ENCODE results near the gene NPBWR2.

The NPBWR2 gene

DNA sequence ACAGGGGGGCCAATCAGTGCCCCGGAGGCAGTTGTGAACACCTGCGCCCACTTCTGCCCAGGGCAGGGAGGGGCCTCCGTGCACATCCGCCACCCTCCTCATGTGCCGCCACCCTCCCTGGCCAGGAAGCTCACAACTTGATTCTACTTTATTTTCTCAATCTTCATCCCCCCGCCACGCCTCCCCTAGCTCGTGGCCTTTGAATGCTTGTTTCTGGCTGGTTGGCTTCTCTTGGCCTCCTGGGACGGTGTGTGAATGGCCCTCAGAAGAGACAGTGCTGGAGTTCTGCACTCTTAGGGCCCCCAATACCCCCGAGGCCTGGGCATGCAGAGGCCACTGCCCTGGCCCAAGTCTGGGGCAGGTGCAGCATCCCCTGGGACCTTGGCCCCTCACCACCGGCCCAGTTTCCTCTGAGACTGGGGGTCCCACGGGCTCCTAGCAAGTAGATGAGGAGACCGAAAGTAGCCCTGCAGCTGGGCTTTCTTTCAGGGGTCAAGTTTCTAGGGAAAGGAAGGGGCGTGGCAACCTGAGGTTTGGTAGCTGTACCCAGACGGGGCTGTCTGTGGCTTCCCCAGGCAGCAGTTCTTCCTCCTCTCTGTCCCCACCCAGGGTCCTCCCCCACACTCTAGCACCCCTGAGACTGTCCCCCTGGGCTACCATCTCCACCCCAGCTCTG, 29.4 kb downstream of the NPBWR2 start:
- DNase-seq (ENCODE audit: low read depth), result no peak
- peak overlapping the region; percentile 81 for H3K4me3 ChIP-seq (ENCODE audit: low read depth, low read length)

DNA sequence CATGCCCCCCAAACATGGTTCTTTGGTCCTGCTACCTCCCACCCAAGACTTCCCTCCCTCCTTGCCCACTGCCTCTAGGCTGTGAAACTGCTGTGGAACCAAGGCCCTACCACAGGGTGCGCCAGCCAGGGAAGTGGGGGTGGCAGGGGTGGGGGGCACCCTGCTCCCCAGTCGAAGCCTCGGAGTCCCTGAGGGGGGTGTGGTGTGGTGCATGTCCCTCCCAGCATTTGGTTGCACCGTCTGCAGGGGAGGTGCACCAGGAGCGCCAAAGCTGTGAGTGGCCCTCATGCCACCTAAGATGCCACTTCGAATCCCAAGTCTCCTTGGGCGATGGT, 29.9 kb downstream of the NPBWR2 start:
- DNase-seq (ENCODE audit: low read depth), result no peak
- no peak overlapping the region for H3K4me3 ChIP-seq (ENCODE audit: low read depth, low read length)

DNA sequence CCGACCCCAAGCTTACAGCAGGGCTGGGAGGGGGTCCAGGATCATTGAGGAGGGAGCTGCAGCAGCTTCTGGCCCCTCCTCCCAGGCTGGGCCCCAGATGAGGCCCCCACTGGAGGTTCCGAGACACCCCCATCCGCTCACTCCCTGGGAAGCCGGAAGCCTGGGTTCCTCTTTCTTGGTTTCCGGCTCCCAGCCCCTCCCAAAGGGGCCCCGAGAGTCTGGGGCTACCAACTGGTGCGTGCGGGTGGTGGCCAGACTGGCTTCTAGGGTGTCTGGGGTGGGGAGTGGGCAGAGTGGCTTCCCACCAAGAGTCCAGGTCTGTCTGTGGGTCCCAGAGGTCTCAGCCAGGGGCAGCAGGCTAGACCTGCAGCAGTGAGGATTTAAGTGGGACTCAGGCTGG, 30.3 kb downstream of the NPBWR2 start:
- no peak for DNase-seq (ENCODE audit: low read depth)
- no peak overlapping the region for H3K4me3 ChIP-seq (ENCODE audit: low read depth, low read length)

GRCh38 chr20:64076061-64076997, 31.0 kb downstream of the NPBWR2 start:
- no peak for DNase-seq (ENCODE audit: low read depth)
- H3K4me3 ChIP-seq (ENCODE audit: low read depth, low read length), result no peak overlapping the region

DNA sequence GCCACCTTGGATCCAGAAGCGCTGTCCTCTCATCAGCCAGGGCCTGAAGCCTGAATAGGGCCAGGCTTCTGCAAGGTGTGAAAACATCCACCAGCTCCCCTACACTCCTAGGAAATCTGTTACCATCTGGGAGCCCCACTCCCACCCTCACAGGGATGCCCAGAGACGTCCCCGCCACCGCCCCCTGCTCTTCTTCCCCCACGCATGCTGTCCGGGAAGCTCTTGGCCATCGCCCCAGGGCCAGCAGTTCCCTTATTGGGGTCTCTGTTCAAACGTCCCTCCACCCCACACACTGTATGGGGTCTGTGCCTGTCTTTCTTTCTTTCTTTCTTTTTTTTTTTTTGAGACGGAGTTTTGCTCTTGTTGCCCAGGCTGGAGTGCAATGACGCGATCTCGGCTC, 31.8 kb downstream of the NPBWR2 start:
- DNase-seq (ENCODE audit: low read depth), result no peak

DNA sequence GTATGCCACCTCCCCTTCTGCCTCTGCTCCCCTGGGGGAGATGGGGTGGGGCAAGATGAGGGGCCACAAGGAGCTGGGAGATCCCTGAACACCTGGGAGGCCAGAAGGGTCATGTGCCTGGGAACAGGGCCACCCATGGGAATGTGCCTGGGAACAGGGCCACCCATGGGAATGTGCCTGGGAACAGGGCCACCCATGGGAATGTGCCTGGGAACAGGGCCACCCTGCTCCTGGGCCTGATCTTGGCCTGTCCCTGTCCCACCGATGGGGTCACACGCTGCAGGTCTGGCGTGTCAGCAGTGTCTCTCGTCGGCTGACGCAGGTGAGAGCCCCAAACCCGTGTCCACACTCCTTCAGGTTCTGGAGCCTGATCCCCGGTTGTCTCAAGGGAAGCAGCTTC, 32.4 kb downstream of the NPBWR2 start:
- no peak overlapping the region for H3K4me3 ChIP-seq (ENCODE audit: low read depth, low read length)
- DNase-seq (ENCODE audit: low read depth), result no peak

More for the DNA sequence above, 31.8 kb downstream of the NPBWR2 start:
- no peak overlapping the region for H3K4me3 ChIP-seq (ENCODE audit: low read depth, low read length)

GRCh38 chr20:64074184-64074789, 33.1 kb downstream of the NPBWR2 start:
- H3K4me3 ChIP-seq (ENCODE audit: low read depth, low read length), result no peak overlapping the region
- DNase-seq (ENCODE audit: low read depth), result no peak

- DNase-seq (ENCODE audit: low read depth), result no peak
- no peak overlapping the region for H3K4me3 ChIP-seq (ENCODE audit: low read depth, low read length)
These were observed 33.7 kb downstream of the NPBWR2 start for GRCh38 chr20:64073476-64074183.

DNA sequence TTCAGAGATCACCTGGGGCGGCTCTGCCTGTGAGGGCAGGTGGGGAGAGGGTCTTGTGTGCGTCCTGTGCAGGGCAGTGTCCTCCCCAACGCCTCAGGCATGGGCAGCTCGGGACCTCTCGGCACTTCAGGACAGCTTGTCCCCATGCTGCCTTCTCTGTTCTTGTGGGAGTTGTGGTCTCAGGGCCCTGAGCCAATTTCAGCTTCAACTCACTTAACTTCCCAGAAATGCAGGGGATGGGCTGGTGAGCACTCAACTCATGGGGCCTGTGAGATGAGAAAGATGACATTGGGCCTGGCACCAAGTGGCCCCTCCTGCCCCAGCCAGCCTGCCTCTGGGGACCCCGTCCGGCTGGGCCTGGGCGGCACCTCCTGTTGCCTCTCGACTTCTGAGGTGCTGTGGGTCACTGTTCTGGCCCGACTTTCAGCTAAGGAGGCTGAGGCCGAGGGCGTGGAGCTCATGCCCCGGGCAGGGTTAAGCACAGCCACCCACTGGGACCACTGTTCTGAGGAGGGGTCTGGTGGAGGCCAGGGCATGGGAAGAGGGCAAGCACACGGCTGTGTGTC, 34.8 kb downstream of the NPBWR2 start:
- no peak overlapping the region for H3K4me3 ChIP-seq (ENCODE audit: low read depth, low read length)
- no peak for DNase-seq (ENCODE audit: low read depth)

- H3K4me3 ChIP-seq (ENCODE audit: low read depth, low read length), result no peak overlapping the region
- DNase-seq (ENCODE audit: low read depth), result no peak
These were observed 35.7 kb downstream of the NPBWR2 start for GRCh38 chr20:64071341-64072332.

GRCh38 chr20:64070244-64070993, 36.9 kb downstream of the NPBWR2 start:
- no peak overlapping the region for H3K4me3 ChIP-seq (ENCODE audit: low read depth, low read length)
- DNase-seq (ENCODE audit: low read depth), result no peak

DNA sequence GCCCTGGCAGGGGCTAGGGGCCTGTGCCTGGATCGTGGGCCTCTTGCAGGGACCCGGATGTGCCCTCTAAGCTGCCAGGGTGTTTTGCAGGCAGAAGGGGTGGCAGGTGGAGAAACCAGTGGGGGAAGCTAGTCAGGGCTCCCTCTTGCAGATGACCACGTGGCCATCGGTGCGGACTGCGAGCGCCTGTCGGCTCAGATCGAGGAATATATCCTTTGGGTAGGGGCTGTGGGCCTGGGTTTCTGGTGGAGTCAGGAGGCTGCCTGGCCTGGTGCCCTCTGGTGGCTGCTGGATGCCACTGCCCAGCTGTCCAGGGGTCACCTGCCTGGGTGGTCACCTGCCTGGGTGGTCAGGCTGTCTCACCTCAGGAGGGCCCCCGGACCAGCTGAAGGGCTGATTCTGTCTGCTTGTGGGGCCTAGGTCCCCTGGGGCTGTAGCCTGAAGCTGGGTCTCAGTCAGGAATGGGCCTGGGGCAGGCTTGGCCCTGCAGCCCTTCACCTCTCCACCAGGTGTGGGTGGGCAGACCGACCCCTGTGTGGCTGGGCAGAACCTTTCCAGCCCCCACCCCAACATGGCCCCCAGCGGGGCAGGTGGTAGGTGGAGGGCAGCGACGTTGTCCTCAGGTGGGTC, 37.6 kb downstream of the NPBWR2 start:
- DNase-seq (ENCODE audit: low read depth), result no peak
- no peak overlapping the region for H3K4me3 ChIP-seq (ENCODE audit: low read depth, low read length)

GRCh38 chr20:64069209-64069613, 38.2 kb downstream of the NPBWR2 start:
- no peak overlapping the region for H3K4me3 ChIP-seq (ENCODE audit: low read depth, low read length)
- no peak for DNase-seq (ENCODE audit: low read depth)

DNA sequence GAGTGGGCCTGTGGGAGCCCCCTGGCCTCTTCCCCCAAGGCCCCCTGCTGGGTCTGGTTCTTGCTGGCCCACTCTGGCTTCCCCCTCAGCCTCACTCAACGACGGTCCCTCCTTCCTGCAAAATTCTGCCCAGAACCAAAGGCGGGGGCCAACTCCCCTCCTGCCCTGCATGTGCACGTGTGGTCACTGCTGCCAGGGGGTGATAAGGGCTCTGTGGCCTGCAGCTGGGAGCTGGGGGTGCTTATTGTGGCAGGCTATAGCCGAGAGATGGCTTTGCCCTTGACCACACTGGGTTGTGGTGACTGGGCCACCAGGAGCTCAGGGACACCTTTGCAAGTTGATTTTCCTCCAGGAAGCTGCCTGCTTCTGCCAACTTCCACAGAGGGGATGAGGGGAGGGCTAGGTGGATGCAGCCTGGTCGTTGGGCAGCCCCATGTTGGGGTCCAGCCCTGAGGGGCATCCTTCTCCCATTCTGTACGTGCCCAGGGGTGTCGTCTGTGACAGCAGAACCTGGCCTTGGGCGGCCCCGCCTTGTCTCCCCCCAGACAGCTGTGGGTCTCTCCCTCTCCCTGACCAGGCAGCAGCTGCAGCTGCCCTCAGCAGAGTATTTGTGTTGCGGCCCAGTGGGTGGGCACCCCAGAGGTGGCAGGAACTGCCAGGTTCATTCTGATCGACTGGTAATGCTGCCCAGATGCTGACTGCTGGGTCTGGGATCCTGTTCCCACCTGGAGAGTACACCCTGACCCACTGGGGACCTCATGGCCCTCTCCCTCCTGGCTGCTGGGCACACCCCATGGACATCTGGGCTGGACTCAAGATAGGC, 38.8 kb downstream of the NPBWR2 start:
- no peak for DNase-seq (ENCODE audit: low read depth)
- no peak overlapping the region for H3K4me3 ChIP-seq (ENCODE audit: low read depth, low read length)

DNA sequence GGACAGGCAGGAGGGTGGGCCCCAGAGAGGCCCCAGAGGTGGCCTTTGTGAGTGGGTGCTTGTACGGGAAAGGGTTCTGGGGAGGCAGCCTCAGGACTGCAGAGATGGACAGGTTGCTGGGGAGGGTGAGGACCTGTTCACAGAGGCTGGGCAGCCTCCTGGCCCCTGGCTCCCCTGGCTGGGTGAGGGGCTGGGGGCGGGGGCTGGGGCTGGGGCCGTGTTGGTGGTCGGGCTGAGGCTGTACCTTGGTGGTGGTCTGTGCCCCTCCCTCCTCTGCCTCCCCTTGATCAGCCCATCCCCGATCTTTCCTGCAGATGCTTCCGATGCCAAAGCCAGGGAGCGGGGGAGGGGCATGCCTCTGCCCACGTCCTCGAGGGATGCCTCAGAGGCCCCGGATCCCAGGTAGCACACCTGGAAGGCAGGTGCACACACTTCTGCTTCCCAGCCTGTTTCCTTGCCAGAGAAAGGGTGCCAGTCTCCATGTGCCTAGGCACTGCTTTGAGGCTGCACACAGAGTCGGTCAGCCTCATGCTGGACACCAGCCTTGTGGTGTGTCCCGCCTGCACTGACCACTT, 39.5 kb downstream of the NPBWR2 start:
- DNase-seq (ENCODE audit: low read depth), result no peak
- no peak overlapping the region for H3K4me3 ChIP-seq (ENCODE audit: low read depth, low read length)

GRCh38 chr20:64067005-64067632, 40.2 kb downstream of the NPBWR2 start:
- no peak for DNase-seq (ENCODE audit: low read depth)
- no peak overlapping the region for H3K4me3 ChIP-seq (ENCODE audit: low read depth, low read length)
